Measurements from ENCODE around the gene GOLGA7B.

- TF ChIP-seq CTCF (conservative IDR thresholded peaks at IDR 0.05) (no peak), EZH2 (IDR thresholded peaks at IDR 0.05; ENCODE audit: low read depth) (no peak)
These were observed 64.0 kb downstream of the GOLGA7B start for GRCh38 chr10:97913614-97914013.
